ENCODE measurements around the gene RABGAP1L.

RABGAP1L gene

DNA sequence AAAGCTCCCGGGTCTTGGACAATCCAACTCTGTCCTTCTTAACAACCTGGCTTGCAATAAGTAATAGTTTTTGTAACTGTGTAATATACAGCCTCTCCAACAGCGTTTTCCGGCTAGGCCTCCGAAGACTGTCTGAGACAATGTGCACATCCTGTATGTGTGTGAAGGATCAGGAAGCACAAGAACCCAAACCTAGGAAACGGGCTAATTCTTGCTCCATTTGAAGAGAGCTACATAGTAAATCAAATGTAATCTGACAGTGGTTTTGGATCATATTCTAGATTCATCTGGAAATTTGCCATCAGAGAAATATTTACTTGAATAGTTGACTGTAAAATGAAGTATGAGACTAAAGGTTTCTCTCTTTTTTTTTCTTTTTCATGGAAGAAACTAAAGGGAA, 289.7 kb downstream of the RABGAP1L start:
- no peak overlapping the region for H3K4me3 ChIP-seq (ENCODE audit: low read depth, low read length)
- TF ChIP-seq, protein P1, sequence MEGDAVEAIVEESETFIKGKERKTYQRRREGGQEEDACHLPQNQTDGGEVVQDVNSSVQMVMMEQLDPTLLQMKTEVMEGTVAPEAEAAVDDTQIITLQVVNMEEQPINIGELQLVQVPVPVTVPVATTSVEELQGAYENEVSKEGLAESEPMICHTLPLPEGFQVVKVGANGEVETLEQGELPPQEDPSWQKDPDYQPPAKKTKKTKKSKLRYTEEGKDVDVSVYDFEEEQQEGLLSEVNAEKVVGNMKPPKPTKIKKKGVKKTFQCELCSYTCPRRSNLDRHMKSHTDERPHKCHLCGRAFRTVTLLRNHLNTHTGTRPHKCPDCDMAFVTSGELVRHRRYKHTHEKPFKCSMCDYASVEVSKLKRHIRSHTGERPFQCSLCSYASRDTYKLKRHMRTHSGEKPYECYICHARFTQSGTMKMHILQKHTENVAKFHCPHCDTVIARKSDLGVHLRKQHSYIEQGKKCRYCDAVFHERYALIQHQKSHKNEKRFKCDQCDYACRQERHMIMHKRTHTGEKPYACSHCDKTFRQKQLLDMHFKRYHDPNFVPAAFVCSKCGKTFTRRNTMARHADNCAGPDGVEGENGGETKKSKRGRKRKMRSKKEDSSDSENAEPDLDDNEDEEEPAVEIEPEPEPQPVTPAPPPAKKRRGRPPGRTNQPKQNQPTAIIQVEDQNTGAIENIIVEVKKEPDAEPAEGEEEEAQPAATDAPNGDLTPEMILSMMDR (IDR thresholded peaks at IDR 0.05; ENCODE audit: low read depth, low read length): no peak

DNA sequence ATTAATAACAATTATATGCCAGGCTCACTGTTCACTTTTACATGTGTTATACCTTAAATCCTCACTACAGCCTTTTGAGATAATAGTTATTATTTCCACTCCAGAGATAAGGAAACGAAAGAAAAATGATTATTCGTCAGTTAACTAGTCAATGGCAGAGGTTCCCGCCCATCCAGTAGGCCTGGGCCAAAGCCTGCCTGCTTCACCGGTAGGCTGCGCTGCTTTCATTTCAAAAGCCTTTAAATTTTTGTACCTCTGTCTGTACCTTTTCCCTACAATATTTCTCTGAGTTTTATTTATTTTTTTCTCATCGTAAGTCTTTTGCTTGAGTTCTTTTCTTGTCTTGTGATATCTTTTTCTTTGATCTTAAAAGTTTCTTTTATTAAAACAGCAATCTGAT, 292.1 kb downstream of the RABGAP1L start:
- TF ChIP-seq, protein P1 (IDR thresholded peaks at IDR 0.05; ENCODE audit: low read depth, low read length): no peak
- H3K4me3 ChIP-seq (ENCODE audit: low read depth, low read length): no peak overlapping the region

DNA sequence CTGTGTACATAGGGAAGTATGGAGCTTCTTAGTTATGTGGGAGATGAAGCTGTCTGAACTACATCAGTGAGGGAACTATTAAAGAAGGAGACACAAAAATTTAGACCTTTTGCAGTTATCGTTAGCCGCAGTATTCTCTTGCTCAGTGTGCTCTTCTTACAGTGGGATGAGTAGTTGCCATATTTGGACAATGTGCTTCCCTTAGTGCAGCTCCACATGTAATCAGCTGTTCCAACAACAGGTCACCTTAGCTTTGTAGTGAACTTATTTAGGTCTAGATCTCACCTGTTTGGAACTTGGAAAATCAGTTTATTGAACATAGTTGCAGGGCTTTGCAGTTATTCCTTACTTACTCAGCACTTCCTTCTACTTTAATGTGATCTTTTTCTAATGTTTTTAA, 306.5 kb downstream of the RABGAP1L start:
- no peak overlapping the region for H3K4me3 ChIP-seq (ENCODE audit: low read depth, low read length)

GRCh38 chr1:174466607-174467006, 307.3 kb downstream of the RABGAP1L start:
- H3K4me3 ChIP-seq (ENCODE audit: low read depth, low read length): no peak overlapping the region
- TF ChIP-seq, protein P1 (IDR thresholded peaks at IDR 0.05; ENCODE audit: low read depth, low read length): no peak

More for the DNA sequence above, 306.5 kb downstream of the RABGAP1L start:
- TF ChIP-seq, protein P1 (IDR thresholded peaks at IDR 0.05; ENCODE audit: low read depth, low read length): no peak

- TF ChIP-seq, protein P1 (IDR thresholded peaks at IDR 0.05; ENCODE audit: low read depth, low read length): no peak
- no peak overlapping the region for H3K4me3 ChIP-seq (ENCODE audit: low read depth, low read length)
Measured at GRCh38 chr1:174469052-174469451, 309.7 kb downstream of the RABGAP1L start.

- TF ChIP-seq, protein P1 (IDR thresholded peaks at IDR 0.05; ENCODE audit: low read depth, low read length): no peak
Measured at GRCh38 chr1:174469687-174470086, 310.4 kb downstream of the RABGAP1L start.

GRCh38 chr1:174479281-174479680, 320.0 kb downstream of the RABGAP1L start:
- TF ChIP-seq, protein P1 (IDR thresholded peaks at IDR 0.05; ENCODE audit: low read depth, low read length): no peak
- no peak overlapping the region for H3K4me3 ChIP-seq (ENCODE audit: low read depth, low read length)

More at GRCh38 chr1:174469687-174470086, 310.4 kb downstream of the RABGAP1L start:
- no peak overlapping the region for H3K4me3 ChIP-seq (ENCODE audit: low read depth, low read length)

Data from WI38 (cell line).